Measurements from ENCODE around the gene FLT1. TPM values are rescaled to one million over a fixed set of nuclear protein-coding genes. Genes with fewer than 3 reads are reported as not detected.

Gene FLT1
- total and polyA plus RNA-seq, 3 experiments from 2014 or later: 2.4 to 2.7 TPM; not detected in 1

GRCh38 chr13:28327373-28328270 is 167.3 kb downstream of the FLT1 start:
- POLR2A ChIA-PET: no interaction called here
- peaks cover 0 to 4% of the 10 kb centered on the region in 2 donors for H3K27me3 Mint-ChIP-seq
- no peaks in the 10 kb centered on the region for H3K36me3 ChIP-seq (ENCODE audit: insufficient read depth, low read length)
- no peaks in the 10 kb centered on the region for H3K9me3 ChIP-seq (ENCODE audit: low read length)
- CTCF ChIA-PET: no interaction called here
- no peak overlapping the region for H3K27ac Mint-ChIP-seq
- H3K27me3 ChIP-seq (ENCODE audit: insufficient read depth, low read length, poor library complexity, severe bottlenecking): no peaks in the 10 kb centered on the region
- H3K9me3 Mint-ChIP-seq: no peaks in the 10 kb centered on the region
- no peaks in the 10 kb centered on the region for H3K36me3 Mint-ChIP-seq
- no peak overlapping the region for H3K27ac ChIP-seq (ENCODE audit: low read depth, low read length)
- no peak for DNase-seq
- H3K4me3 ChIP-seq (ENCODE audit: low read length): no peak overlapping the region
- no peaks in the 10 kb centered on the region for H3K4me1 Mint-ChIP-seq
- H3K4me3 Mint-ChIP-seq: no peak overlapping the region
- no peaks in the 10 kb centered on the region for H3K4me1 ChIP-seq (ENCODE audit: insufficient read depth, low read length)

GRCh38 chr13:28326056-28326455 is 168.9 kb downstream of the FLT1 start:
- ChIA-PET POLR2A (no interaction called here), CTCF (interaction anchor here (0.7 kb wide), 1 partner anchor 97 kb away, joined by 3 read pairs; no protein-coding TSS in a partner anchor)
- H3K36me3 Mint-ChIP-seq: no peaks in the 10 kb centered on the region
- H3K4me3 Mint-ChIP-seq: no peak overlapping the region
- peaks cover 0 to 4% of the 10 kb centered on the region in 2 donors for H3K27me3 Mint-ChIP-seq
- no peaks in the 10 kb centered on the region for H3K9me3 ChIP-seq (ENCODE audit: low read length)
- no peaks in the 10 kb centered on the region for H3K9me3 Mint-ChIP-seq
- no peak overlapping the region for H3K4me3 ChIP-seq (ENCODE audit: low read length)
- H3K4me1 ChIP-seq (ENCODE audit: insufficient read depth, low read length): no peaks in the 10 kb centered on the region
- no peak for DNase-seq
- no peak overlapping the region for H3K27ac ChIP-seq (ENCODE audit: low read depth, low read length)
- H3K27me3 ChIP-seq (ENCODE audit: insufficient read depth, low read length, poor library complexity, severe bottlenecking): no peaks in the 10 kb centered on the region
- no peaks in the 10 kb centered on the region for H3K4me1 Mint-ChIP-seq
- H3K36me3 ChIP-seq (ENCODE audit: insufficient read depth, low read length): no peaks in the 10 kb centered on the region
- no peak overlapping the region for H3K27ac Mint-ChIP-seq

DNA sequence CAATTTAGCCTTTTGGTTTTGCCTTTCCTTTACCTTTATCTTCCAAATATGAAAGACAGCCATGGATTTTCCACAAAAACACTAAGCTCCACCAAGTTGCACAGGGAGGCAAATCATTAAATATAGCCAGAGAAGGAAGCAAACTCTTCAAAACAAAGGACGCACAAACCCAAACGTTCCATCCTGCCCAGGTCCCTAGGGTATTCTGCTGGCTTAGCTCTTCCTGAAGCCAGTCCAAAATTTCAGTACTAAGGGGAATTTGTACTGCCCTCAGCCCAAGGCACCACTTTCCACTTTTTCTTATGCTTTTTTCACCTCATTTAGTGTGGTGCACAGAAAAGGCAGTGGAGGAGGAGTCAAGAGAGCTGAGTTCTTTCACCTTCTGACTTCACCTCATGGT is 169.9 kb downstream of the FLT1 start:
- CTCF ChIA-PET: interaction anchor here (1.6 to 2.4 kb wide), 3 partner anchors 11 to 472 kb away, joined by 5 to 8 read pairs (median 7); no protein-coding TSS in a partner anchor
- Mint-ChIP-seq H3K27ac (no peak overlapping the region), H3K27me3 (peaks cover 0 to 4% of the 10 kb centered on the region in 2 donors), H3K4me1 (no peaks in the 10 kb centered on the region), H3K4me3 (no peak overlapping the region), H3K36me3 (no peaks in the 10 kb centered on the region), H3K9me3 (no peaks in the 10 kb centered on the region)
- Histone ChIP-seq H3K4me3 (ENCODE audit: low read length) (no peak overlapping the region), H3K9me3 (ENCODE audit: low read length) (no peaks in the 10 kb centered on the region), H3K4me1 (ENCODE audit: insufficient read depth, low read length) (no peaks in the 10 kb centered on the region), H3K27me3 (ENCODE audit: insufficient read depth, low read length, poor library complexity, severe bottlenecking) (no peaks in the 10 kb centered on the region), H3K27ac (ENCODE audit: low read depth, low read length) (no peak overlapping the region), H3K36me3 (ENCODE audit: insufficient read depth, low read length) (no peaks in the 10 kb centered on the region)
- POLR2A ChIA-PET: no interaction called here
- no peak for DNase-seq

- Mint-ChIP-seq H3K27me3 (peaks cover 4% of the 10 kb centered on the region in 2 donors), H3K4me3 (no peak overlapping the region), H3K9me3 (no peaks in the 10 kb centered on the region), H3K27ac (no peak overlapping the region), H3K36me3 (no peaks in the 10 kb centered on the region), H3K4me1 (no peaks in the 10 kb centered on the region)
- H3K36me3 ChIP-seq (ENCODE audit: insufficient read depth, low read length): no peaks in the 10 kb centered on the region
- no peak overlapping the region for H3K4me3 ChIP-seq (ENCODE audit: low read length)
- H3K27ac ChIP-seq (ENCODE audit: low read depth, low read length): no peak overlapping the region
- DNase-seq: peak in 4 of 5 donors; percentile 12 to 47 (median 30)
- no peaks in the 10 kb centered on the region for H3K9me3 ChIP-seq (ENCODE audit: low read length)
- H3K27me3 ChIP-seq (ENCODE audit: insufficient read depth, low read length, poor library complexity, severe bottlenecking): no peaks in the 10 kb centered on the region
- ChIA-PET POLR2A (no interaction called here), CTCF (interaction anchor here (1.4 to 2.4 kb wide), 4 partner anchors 10 to 472 kb away, joined by 3 to 8 read pairs (median 6); no protein-coding TSS in a partner anchor)
- no peaks in the 10 kb centered on the region for H3K4me1 ChIP-seq (ENCODE audit: insufficient read depth, low read length)
Observed at GRCh38 chr13:28324181-28324789, 170.6 kb downstream of the FLT1 start.

GRCh38 chr13:28322256-28322905 is 172.5 kb downstream of the FLT1 start:
- H3K27me3 Mint-ChIP-seq: peaks cover 4% of the 10 kb centered on the region in 2 donors
- H3K36me3 ChIP-seq (ENCODE audit: insufficient read depth, low read length): no peaks in the 10 kb centered on the region
- no peak overlapping the region for H3K4me3 ChIP-seq (ENCODE audit: low read length)
- no peaks in the 10 kb centered on the region for H3K27me3 ChIP-seq (ENCODE audit: insufficient read depth, low read length, poor library complexity, severe bottlenecking)
- ChIA-PET POLR2A (no interaction called here), CTCF (interaction anchor here (1.3 to 2.4 kb wide), 2 partner anchors 8 to 10 kb away, joined by 4 to 8 read pairs; no protein-coding TSS in a partner anchor)
- no peaks in the 10 kb centered on the region for H3K4me1 ChIP-seq (ENCODE audit: insufficient read depth, low read length)
- H3K36me3 Mint-ChIP-seq: no peaks in the 10 kb centered on the region
- H3K9me3 Mint-ChIP-seq: no peaks in the 10 kb centered on the region
- H3K4me1 Mint-ChIP-seq: no peaks in the 10 kb centered on the region
- H3K27ac ChIP-seq (ENCODE audit: low read depth, low read length): no peak overlapping the region
- no peak overlapping the region for H3K4me3 Mint-ChIP-seq
- H3K9me3 ChIP-seq (ENCODE audit: low read length): no peaks in the 10 kb centered on the region
- no peak overlapping the region for H3K27ac Mint-ChIP-seq
- DNase-seq: no peak

- H3K4me1 Mint-ChIP-seq: no peaks in the 10 kb centered on the region
Observed at GRCh38 chr13:28321756-28322155, 173.2 kb downstream of the FLT1 start.

GRCh38 chr13:28320884-28321574 is 173.9 kb downstream of the FLT1 start:
- Mint-ChIP-seq H3K4me3 (no peak overlapping the region), H3K27ac (no peak overlapping the region), H3K9me3 (no peaks in the 10 kb centered on the region), H3K4me1 (no peaks in the 10 kb centered on the region), H3K27me3 (peaks cover 3 to 4% of the 10 kb centered on the region in 2 donors), H3K36me3 (no peaks in the 10 kb centered on the region)
- no peak overlapping the region for H3K4me3 ChIP-seq (ENCODE audit: low read length)
- H3K36me3 ChIP-seq (ENCODE audit: insufficient read depth, low read length): no peaks in the 10 kb centered on the region
- H3K4me1 ChIP-seq (ENCODE audit: insufficient read depth, low read length): no peaks in the 10 kb centered on the region
- CTCF ChIA-PET: no interaction called here
- POLR2A ChIA-PET: no interaction called here
- no peaks in the 10 kb centered on the region for H3K27me3 ChIP-seq (ENCODE audit: insufficient read depth, low read length, poor library complexity, severe bottlenecking)
- no peaks in the 10 kb centered on the region for H3K9me3 ChIP-seq (ENCODE audit: low read length)
- no peak for DNase-seq
- H3K27ac ChIP-seq (ENCODE audit: low read depth, low read length): no peak overlapping the region

More at GRCh38 chr13:28321756-28322155, 173.2 kb downstream of the FLT1 start:
- Histone ChIP-seq H3K9me3 (ENCODE audit: low read length) (no peaks in the 10 kb centered on the region), H3K4me3 (ENCODE audit: low read length) (no peak overlapping the region), H3K36me3 (ENCODE audit: insufficient read depth, low read length) (no peaks in the 10 kb centered on the region), H3K4me1 (ENCODE audit: insufficient read depth, low read length) (no peaks in the 10 kb centered on the region), H3K27ac (ENCODE audit: low read depth, low read length) (no peak overlapping the region), H3K27me3 (ENCODE audit: insufficient read depth, low read length, poor library complexity, severe bottlenecking) (no peaks in the 10 kb centered on the region)
- Mint-ChIP-seq H3K4me3 (no peak overlapping the region), H3K9me3 (no peaks in the 10 kb centered on the region), H3K36me3 (no peaks in the 10 kb centered on the region), H3K27me3 (peaks cover 4% of the 10 kb centered on the region in 2 donors), H3K27ac (no peak overlapping the region)
- no peak for DNase-seq
- ChIA-PET CTCF (no interaction called here), POLR2A (no interaction called here)

All from CD8-positive, alpha-beta memory T cell (primary cell).